ENCODE measurements around the gene KEAP1.
A peak's percentile ranks its signal among the peaks of the same experiment; 100 is the strongest.
"Not testable (repeated sequence)": the region's sequence is repeated elsewhere in the genome, so short reads cannot be mapped to it uniquely, and the experiment has no call there.

Gene KEAP1

DNA sequence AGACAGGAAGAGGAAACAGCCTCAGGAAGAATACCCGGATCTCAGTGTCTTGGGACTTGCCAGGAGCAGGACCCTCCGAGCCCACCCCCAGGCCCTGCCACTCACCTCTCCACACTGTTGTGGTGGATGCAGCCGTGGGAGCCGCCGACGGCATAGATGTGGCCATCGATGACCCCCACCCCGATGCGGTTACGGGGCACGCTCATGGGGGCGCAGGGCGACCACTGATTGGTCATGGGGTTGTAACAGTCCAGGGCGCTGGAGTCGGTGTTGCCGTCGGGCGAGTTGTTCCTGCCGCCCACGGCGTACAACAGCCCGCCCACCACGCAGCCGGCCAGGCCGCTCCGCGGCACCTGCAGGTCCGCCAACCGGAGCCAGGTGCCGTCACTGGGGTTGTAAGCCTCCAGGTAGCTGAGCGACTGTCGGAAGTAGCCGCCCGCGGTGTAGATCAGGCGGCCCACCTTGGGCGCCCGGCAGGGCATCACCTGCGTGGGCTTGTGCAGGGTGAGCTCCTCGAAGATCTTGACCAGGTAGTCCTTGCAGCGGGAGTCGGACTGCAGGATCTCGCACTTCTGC, 11.6 kb downstream of the KEAP1 start:
- DNase-seq = no peak

DNA sequence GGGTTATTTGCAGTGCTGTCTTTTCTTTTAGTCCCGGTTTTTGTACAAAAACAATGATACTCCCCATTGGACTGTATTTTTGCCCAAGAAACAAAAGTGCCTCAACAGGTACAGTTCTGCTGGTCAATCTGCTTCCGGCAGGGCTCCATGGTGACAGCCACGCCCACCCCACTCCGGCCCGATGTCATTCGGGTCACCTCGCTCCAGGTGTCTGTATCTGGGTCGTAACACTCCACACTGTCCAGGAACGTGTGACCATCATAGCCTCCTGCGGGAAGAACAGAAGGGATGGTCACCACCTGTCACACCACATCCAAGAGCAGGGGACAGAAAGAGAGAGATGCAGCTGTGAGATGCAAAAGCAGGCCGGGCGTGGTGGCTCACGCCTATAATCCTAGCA, 16.6 kb downstream of the KEAP1 start:
- no peak for DNase-seq

DNA sequence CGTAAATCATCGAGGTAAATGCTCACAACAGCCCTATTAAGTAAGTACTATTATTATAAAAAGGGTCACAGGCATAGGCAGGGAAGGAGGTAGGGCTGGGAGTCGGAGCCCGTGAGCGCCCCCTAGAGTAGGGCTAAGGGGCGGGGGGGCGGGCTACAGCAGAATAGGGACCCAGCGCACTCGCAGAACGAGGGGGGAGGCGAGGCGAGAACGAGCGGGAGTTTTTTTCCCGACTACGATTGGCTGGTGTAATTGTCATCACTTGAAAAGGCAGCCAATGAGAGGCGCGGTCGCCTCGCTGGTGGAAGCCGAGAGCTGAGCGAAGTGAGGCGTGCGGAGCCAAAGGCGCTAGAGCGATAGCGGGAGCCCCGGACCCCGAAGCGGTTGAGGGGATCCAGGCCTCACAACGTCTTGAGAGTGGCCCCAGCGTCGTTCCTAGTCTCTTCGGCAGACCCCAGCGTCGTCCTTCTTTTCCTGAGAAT, 24.2 kb downstream of the KEAP1 start:
- DNase-seq = peak; percentile 93

DNA sequence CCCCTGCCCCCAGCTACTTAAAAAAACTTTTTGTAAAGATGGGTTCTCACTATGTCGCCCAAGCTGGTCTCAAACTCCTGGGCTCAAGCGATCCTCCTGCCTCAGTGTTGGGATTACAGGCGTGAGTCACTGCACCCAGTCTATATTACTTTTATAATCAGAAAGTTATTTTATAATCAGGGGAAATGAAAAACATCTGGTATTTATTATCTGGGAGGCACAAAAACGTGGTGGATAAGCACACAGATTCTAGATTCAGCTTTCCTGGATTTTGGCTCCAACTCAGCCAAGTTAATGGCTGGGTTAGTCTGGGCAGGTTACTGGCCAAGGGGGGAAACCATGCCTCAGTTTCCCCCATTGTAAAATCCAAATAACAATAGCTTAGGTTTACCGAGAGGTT, 24.7 kb downstream of the KEAP1 start:
- no peak for DNase-seq

DNA sequence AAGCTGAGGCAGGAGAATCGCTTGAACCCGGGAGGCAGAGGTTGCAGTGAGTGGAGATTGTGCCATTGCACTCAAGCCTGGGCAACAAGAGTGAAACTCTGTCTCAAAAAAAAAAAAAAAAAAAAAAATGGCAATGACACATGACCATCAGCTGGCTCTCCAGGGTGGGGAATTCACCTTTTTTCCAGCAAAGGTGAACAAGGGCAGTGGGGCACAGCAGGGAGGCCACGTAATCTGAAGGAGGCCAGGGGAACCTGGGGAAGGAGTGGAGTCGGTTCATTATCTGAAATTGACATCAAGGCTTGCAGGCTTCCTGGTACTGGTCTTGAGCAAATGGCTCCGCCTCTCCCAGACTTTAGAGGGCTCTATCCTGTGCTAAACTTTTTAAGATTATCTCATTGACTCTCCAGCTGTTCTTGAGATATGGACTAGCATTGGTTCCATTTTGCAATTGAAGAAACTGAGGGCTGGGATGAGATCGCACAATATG, 28.1 kb downstream of the KEAP1 start:
- no peak for DNase-seq

DNA sequence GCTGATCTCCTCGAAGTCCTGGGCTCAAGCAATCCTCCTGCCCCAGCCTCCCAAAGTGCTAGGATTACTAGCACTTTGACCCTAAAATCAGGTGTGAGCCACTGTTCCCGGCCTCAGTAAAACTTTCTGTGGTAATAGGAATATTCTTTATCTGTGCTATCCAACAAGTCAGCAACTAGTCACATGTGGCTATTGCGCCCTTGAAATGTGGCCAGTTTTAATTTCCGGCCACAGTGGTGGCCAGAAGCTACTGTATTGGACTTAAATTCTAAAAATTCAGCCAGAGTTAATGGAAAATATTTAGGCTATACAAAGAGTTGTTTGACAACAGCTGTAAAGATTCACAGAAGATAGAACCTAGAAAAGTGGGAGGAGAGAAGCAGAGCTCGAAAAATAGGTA, 30.0 kb downstream of the KEAP1 start:
- DNase-seq = no peak

DNA sequence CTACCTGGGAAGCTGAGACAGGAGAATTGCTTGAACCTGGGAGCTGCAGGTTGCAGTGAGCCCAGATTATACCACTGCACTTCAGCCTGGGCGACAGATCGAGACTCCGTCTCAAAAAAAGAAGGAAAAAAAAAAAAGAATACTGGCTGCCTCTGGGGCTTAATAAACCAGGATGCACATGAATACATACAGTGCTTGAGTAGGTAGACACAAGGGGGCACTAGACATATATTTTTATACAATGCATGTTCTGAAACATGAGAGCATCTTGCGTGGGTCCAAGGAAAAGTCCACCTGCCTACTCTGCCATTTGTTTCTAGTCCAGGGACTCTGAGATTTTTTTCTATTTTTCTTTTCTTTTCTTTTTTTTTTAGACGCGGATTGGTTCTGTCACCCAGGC, 31.2 kb downstream of the KEAP1 start:
- DNase-seq = no peak

DNA sequence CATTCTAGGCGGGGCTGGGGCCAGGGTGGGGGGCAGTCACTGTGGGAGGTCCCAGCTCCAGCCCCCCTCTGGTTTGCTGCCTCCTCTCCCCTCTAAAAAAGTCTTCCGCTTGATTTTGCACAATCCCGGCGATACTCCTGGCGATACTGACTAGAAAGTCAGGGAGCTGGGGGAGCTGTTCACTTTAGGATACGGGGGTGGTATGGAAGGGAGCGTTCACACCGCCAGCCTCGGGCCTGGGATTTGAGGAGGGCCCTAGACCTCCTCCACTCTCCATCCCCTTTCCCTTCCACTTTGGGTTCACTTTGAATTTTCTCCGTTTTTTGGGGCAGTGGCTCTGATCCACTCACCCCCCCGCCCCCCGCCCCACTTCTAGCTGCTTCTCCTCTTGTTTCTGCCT, 35.0 kb downstream of the KEAP1 start:
- no peak for DNase-seq

DNA sequence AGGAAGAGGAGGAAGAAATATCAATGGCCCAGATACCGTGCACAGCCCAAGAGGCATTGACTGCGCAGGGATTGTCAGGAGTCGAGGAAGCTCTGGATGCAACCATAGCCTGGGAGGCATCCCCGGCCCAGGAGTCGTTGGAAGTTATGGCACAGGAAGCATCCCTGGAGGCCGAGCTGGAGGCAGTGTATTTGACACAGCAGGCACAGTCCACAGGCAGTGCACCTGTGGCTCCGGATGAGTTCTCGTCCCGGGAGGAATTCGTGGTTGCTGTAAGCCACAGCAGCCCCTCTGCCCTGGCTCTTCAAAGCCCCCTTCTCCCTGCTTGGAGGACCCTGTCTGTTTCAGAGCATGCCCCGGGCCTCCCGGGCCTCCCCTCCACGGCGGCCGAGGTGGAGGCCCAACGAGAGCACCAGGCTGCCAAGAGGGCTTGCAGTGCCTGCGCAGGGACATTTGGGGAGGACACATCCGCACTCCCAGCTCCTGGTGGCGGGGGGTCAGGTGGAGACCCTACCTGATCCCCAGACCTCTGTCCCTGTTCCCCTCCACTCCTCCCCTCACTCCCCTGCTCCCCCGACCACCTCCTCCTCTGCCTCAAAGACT, 36.0 kb downstream of the KEAP1 start:
- no peak for DNase-seq

DNA sequence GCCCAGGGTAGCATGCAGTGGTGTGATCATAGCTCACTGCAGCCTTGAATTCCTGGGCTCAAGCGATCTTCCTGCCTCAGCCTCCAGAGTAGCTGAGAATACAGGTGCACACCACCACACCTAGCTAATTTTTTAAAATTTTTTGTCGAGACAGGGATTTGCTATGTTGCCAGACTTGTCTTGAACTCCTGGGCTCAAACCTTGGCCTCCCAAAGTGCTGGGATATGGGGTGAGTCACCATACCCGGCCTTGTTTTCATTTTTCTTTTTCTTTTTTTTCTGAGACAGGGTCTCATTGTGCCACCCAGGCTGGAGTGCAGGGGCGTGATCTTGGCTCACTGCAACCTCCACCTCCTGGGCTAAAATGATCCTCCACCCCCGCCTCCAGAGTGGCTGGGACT, 38.7 kb downstream of the KEAP1 start:
- DNase-seq = no peak

DNA sequence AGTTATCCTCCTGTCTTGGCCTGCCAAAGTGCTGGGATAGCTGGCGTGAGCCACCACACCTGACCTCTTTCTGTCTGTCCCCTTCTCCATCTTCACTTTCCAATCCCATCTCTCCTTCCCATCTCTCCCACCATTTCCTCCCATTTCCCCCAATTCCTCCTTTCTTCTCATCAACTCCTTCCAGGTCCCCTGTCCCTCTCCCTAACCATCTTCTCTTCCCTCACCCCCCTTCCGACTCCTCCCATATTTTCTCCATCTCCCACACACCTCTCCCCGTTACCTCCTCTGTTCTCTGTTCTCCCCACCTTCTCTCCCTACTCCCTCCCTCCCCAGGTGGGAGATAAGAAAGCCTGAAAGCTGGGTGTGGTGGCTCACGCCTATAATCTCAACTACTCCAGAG, 40.6 kb downstream of the KEAP1 start:
- DNase-seq = no peak

DNA sequence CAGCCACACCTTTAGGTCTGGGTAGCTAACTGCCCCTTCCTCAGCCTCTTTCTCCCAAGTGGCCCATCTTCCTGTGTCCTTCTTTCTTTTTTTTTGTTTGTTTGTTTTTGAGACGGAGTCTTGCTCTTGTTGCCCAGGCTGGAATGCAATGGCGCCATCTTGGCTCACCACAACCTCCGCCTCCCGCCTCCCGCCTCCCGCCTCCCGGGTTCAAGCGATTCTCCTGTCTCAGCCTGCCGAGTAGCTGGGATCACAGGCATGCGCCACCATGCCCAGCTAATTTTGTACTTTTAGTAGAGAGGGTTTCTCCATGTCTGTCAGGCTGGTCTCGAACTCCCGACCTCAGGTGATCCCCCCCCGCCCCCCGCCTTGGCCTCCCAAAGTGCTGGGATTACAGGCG, 41.1 kb downstream of the KEAP1 start:
- DNase-seq = not testable (repeated sequence)

DNA sequence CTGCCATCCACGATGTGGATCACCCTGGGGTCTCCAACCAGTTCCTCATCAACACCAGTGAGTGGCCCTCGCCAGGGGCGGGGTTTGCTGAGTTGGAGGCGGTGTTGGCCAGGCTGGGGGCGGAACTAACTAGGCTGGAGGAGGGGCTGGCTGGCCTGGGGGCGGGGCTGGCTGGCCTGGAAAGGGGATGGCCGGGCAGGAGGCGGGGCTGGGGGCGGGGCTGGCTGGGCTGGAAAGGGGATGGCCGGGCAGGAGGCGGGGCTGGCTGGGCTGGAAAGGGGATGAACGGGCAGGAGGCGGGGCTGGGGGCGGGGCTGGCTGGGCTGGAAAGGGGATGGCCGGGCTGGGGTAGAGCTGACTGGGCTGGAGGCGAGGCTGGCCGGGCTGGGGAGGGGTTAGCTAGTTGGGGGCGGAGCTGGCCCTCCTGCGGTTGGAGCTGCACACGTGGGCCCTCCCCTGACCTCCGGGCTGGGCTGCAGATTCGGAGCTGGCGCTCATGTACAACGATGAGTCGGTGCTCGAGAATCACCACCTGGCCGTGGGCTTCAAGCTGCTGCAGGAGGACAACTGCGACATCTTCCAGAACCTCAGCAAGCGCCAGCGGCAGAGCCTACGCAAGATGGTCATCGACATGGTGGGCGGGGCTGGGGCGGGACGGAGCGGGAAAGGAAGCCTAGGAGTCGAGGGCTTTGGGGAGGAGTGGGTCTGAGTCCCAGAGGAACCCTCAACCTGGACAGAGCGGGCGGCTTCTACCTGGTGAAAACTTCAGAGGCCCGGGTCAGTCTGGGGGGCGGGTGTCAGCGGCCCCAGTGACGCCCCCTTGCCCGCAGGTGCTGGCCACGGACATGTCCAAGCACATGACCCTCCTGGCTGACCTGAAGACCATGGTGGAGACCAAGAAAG, 41.9 kb downstream of the KEAP1 start:
- DNase-seq = peak; percentile 91

DNA sequence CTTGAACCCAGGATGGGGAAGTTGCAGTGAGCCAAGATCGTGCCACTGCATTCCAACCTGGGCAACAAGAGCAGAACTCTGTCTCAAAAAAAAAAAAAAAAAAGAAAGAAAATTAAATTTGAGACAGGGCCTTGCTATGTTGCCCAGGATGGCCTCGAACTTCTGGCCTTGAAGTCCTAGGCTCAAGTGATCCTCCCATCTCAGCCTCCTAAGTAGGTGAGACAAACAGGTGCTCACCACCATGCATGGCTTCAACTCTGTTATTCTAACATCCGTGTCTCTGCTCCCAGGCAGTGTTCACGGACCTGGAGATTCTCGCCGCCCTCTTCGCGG, 42.5 kb downstream of the KEAP1 start:
- no peak for DNase-seq

DNA sequence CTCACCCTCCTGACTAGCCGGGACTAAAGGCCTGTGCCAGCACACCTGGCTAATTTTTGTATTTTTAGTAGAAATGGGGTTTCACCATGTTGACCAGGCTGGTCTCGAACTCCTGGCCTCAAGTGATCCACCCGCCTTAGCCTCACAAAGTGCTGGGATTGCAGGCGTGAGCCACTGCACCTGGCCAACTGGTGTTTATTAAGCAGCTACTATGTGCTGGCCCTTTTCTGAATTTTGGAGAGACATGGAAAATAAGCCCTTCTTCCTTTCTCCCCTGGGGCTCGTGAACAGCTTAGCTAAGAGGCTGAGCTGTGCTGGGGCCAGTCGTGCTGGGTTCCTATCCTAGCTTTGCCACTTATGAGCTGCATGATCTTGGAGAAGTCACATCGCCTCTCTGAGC, 44.4 kb downstream of the KEAP1 start:
- not testable (repeated sequence) for DNase-seq

DNA sequence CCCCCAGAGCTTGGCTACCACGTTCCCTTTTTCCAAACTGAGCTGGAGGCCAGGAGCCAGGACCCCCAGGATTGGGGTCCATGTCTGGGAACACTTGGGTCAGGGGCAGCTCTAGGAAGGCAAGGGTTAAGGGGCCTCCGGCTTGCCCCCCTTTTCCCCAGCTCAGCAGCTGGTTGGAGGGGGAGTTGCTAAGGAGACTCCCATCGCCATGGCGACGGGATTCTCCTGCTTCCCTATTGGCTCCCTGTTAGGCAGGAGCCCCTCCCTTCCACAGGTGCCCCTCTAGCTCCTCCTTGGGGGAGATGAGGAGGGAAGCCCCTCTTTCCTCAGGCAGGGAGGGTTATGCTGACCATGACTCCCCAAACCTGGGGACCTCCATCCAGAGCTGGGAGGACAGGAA, 48.9 kb downstream of the KEAP1 start:
- no peak for DNase-seq

DNA sequence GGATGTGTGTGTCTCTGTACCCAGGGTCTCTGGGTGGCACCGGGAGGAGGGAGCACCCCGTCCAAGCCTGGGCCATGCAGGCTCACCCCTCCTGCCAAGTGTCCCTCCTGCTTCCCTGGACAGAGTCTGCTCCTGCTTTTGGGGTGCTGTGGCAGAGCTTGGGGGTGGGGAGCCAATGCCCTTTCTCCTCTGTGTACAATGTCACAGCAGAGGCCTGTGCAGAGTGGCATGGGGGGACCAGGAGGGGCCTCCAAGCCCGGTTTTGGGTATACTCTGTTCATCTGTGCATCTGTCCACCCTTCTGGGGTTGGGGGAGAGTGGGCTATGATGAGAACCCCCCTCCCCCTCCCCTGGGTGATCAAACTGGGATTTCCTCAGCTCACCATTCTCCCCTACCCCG, 49.3 kb downstream of the KEAP1 start:
- DNase-seq = no peak

DNA sequence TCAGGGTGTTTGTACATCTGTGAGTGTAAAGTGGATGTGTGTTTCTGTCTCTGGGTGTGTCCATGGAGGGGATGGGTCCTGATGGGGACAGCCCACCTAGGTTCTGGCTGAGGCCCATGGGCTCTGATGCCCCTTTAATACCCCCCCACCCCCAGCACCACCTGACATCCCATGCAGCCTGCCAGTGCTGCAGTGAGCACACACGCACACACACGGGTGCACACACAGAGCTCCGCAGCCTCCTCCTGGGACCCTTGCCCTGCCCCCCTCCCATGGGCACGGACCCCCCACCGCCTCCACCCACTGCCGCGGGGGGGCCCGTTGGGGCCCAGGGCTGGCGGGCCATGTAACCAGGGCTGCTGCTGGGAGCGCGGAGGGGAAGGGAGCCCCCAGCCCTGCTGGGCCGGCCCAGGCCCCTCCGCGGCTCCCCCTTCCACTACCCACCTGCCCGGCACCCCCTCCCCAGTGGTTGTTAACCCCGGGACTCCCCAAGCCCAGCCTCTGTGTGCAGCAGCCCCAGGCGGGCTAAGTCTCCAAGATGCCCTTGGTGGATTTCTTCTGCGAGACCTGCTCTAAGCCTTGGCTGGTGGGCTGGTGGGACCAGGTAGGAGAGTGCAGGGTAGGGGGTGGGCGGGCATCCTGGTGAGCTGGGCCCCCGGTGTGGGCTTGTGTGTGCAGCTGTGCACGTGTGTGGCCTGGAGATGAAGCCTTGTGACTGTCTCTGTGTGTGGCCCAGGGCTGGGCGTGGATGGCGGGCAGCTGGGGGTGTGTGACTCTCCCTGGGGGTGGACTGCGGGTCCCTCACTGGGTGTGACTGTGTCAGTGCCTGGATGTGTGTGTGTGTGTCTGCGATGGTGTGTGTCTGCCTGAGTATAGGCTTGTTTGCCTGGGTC, 50.2 kb downstream of the KEAP1 start:
- DNase-seq = no peak

DNA sequence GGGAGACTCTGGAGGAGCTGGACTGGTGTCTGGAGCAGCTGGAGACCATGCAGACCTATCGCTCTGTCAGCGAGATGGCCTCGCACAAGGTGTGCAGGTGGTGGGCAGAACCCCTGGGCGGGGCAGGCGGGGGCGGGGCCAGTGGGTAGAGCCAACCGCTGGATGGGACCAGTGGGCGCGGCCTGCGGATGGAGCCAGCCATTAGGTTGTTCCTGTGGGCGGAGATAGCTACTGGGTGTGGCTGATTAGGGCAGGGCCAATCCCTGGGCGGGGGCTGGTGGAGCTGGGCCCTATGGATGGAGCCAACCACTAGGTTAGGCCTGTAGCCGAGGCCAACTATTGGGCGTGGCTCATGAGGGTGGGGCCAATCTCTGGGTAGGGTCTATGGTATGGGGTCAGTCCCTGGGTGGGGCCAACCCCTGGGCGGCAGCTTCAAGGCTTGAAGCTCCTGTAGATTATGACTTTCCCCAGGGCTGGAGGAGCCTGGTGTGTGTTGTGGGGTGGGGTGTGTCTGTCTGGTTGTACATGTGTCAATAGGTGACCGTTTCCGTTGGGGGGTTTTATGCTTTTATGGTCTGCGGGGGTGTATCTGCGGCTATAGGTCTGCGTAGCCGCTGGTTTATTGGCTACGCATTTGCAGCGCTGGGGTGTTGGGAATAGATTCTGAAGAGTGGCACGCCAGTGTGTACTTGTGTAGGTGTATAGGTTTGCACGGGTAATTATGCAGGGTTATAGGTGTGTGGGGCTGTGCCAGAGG, 52.1 kb downstream of the KEAP1 start:
- DNase-seq = no peak

DNA sequence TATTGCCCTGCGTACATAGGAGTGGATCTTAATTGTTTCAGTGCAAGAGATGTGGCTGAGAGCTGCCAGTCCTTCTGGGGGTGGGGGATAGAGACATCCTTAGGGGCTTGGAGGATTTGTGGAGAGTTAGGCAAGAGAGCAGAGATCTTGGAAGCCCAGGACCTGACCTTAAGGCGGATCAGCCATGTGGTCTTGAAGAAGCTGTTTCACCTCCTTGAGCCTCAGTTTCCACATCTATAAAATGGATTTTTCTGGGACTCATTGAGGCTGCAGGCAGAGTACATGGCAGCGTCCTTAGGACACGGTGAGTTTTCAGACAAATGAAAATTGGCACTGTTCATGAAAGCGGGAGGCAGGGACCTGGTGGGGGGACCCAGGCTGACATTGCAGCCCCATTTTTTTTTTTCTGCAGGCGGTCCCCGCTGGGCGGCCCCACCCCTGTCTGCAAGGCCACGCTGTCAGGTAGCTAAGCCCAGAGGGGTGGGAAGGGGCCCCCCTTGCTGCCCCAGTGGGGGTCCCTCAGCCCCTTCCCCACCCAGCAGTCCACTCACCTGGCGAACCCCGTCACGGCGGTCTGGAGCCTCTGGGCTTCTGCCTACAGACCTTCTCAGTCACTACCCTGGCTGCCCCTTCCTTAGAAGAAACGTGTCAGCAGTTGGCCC, 52.8 kb downstream of the KEAP1 start:
- DNase-seq = no peak

DNA sequence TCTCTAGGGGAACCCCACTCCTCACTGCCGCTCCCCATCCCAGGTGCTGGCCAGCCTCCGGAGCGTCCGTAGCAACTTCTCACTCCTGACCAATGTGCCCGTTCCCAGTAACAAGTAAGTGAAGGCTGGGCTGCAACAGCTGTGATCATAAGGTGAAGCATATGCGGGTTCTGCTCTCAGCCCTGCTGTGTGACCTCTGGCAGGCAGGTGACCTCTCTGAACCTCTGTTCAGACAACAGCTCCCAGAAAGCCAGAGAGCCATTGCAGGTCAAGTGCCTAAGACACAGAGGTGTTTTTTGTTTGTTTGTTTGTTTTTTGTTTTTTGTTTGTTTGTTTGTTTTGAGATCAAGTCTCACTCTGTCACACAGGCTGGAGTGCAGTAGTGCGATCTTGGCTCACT, 54.1 kb downstream of the KEAP1 start:
- DNase-seq = no peak

DNA sequence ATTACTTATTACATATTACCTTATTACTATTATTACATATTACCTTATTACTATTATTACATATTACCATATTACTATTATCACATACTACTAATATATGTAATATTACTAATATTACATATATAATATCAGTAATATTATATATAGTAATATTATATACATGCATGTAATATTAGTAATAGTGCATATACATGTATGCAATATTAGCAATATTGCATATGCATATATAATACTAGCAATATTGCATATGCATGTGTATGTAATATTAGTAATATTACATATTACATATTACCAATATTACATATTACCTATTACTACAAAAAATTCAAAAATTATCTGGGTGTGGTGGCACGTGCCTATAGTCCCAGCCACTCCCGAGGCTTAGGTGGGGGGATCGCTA, 60.5 kb downstream of the KEAP1 start:
- DNase-seq = no peak

Measured in CD4-positive, alpha-beta T cell treated with Interleukin-6 for 4 hours (primary cell).